ENCODE data around the gene SNCAIP.

GRCh38 chr5:122332599-122333555 is 20.8 kb downstream of the SNCAIP start:
- TF ChIP-seq POLR2AphosphoS5 (IDR thresholded peaks at IDR 0.05; ENCODE audit: borderline replicate concordance, low read depth, low read length) (no peak), EZH2 (IDR thresholded peaks at IDR 0.05) (no peak)

All from SK-N-MC (cell line).